Right lobe of liver (tissue), 4 donors: ENCODE measurements around the gene PRSS56.

Experiments used
- CTCF ChIP-seq, 4 donors: fragments of 200-600 bp in 3 of 4; fragments of 450-650 bp in 1 of 4; IDR thresholded peaks; one replicate each; pipeline versions ENCODE4 v1.5.1 to v1.8.0; 2016 to 2022; ENCODE audit warnings: antibody characterized with exemption in 4 of 4, mild to moderate bottlenecking in 2 of 4
- POLR2A ChIP-seq: fragments of 450-650 bp; IDR thresholded peaks from one replicate; pipeline ENCODE4 v1.6.1; 2017; ENCODE audit warnings: antibody characterized with exemption, mild to moderate bottlenecking
- donor health status: DM: no; HTN: no; CAD: no.
- donor health status: DM: no; HTN: no; CAD: no.
- donor health status: DM: no; HTN: yes; CAD: no.

DNA sequence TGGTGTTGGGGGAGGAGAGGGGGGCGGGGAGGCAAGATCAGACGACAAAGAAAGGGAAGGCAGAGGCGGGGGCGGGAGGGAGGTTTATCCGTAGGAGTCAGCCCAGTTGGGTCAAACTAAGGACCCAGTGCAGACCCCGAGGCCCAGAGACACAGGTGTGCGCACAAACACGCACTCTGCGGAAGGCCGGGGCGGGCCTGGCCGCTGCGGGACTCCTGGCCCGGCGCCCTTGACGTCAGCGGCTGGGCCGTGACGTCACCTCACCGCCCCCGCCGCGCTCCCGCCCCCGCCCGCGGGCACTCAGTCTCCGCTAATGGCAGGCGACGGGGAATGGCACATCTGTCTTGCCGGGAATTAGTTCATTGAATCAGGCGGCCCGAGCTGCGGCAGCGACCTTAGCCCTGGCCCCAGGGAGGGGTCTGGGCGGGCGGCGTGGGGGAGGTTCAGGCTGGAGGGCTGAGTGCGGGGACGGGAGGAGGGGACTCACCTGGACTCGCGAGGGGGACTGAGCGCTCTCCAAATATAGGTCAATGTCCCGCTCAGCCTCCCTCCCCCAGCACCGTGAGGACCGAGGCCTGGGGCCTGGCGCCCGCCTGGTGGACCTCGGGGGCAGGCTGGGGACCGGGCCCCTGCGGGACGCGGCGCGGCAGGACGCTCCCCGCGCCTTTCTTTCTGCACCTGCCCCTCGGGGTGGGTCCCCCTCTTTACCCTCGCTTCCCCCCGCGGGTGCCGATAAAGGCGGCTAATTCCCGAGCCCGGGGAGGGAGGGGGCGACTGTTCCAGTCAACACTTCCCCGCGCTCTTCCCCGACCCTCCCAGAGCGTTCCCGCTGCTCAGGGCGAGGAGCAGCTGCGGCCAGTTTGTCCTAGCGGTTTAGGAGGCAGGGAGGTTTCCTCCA, 17.0 kb upstream of the PRSS56 start:
- no peak for TF ChIP-seq POLR2A
- no peak for TF ChIP-seq CTCF (IDR thresholded peaks at IDR 0.05)
